H54 (cell line): Measurements from ENCODE around the gene PAK4.
"Not testable (repeated sequence)": the region's sequence is repeated elsewhere in the genome, so short reads cannot be mapped to it uniquely, and the experiment has no call there.

Experiments
- DNase-seq: peaks from one replicate; pipeline ENCODE4 v3.0.0; 2011; ENCODE audit warnings: low spot score, mixed read lengths; ENCODE audit not compliant: insufficient read length
- FAIRE-seq: peaks from 3 replicates; lab custom pipeline; 2011; peaks lifted over from hg19 to GRCh38; lab: Jason Lieb, UNC
- POLR2A ChIP-seq: IDR thresholded peaks from 2 replicates; pipeline ENCODE4 v1.6.1; 2011; ENCODE audit warnings: low read depth, mild to moderate bottlenecking, low read length

The PAK4 gene

GRCh38 chr19:39125554-39126311 lies at the start of gene PAK4:
PAK4 (plus strand) TSS chr19:39125786; CDS start chr19:39169554, 43,768 bp downstream.
- FAIRE-seq (peak; percentile 76), DNase-seq (peak; percentile 99)
- TF ChIP-seq POLR2A = peak; percentile 90

- no peak for DNase-seq
- no peak for FAIRE-seq
- TF ChIP-seq POLR2A = no peak
These were observed 48.3 kb upstream of the PAK4 start for GRCh38 chr19:39077323-39077722.

- DNase-seq = peak; percentile 68
- TF ChIP-seq POLR2A = no peak
These were observed 47.0 kb upstream of the PAK4 start for GRCh38 chr19:39078436-39079200.

GRCh38 chr19:39080431-39080830 lies 45.2 kb upstream of the PAK4 start:
- FAIRE-seq (no peak), DNase-seq (no peak)
- no peak for TF ChIP-seq POLR2A

More at GRCh38 chr19:39078436-39079200, 47.0 kb upstream of the PAK4 start:
- FAIRE-seq = peak; percentile 86

GRCh38 chr19:39082167-39082566 lies 43.4 kb upstream of the PAK4 start:
- no peak for FAIRE-seq
- no peak for TF ChIP-seq POLR2A
- no peak for DNase-seq

GRCh38 chr19:39082745-39083598 lies 42.6 kb upstream of the PAK4 start:
- no peak for TF ChIP-seq POLR2A
- FAIRE-seq = no peak
- no peak for DNase-seq

GRCh38 chr19:39083599-39083982 lies 42.0 kb upstream of the PAK4 start:
- no peak for FAIRE-seq
- DNase-seq = no peak
- no peak for TF ChIP-seq POLR2A

GRCh38 chr19:39083983-39084731 lies 41.4 kb upstream of the PAK4 start, which contains the start of gene ACP7:
ACP7 (plus strand) TSS chr19:39084368; CDS start chr19:39085270, 902 bp downstream.
- FAIRE-seq = no peak

GRCh38 chr19:39084732-39085080 lies 40.9 kb upstream of the PAK4 start:
- DNase-seq = no peak
- FAIRE-seq = no peak
- no peak for TF ChIP-seq POLR2A

More at GRCh38 chr19:39083983-39084731, 41.4 kb upstream of the PAK4 start, which contains the start of gene ACP7:
- TF ChIP-seq POLR2A = no peak
- no peak for DNase-seq

GRCh38 chr19:39085392-39085791 lies 40.2 kb upstream of the PAK4 start:
- FAIRE-seq = no peak
- DNase-seq = no peak
- TF ChIP-seq POLR2A = no peak

GRCh38 chr19:39086386-39086785 lies 39.2 kb upstream of the PAK4 start:
- DNase-seq (no peak), FAIRE-seq (no peak)
- no peak for TF ChIP-seq POLR2A

- TF ChIP-seq POLR2A = no peak
- no peak for FAIRE-seq
- DNase-seq = no peak
These were observed 37.5 kb upstream of the PAK4 start for GRCh38 chr19:39087907-39088686.

- DNase-seq, FAIRE-seq: not testable (repeated sequence)
These were observed 35.6 kb upstream of the PAK4 start for GRCh38 chr19:39090016-39090415.
